HG03558 (cell line): Measurements from ENCODE around the gene INKA2.
A peak's percentile ranks its signal among the peaks of the same experiment; 100 is the strongest.
"Not testable (repeated sequence)": the region's sequence is repeated elsewhere in the genome, so short reads cannot be mapped to it uniquely, and the experiment has no call there.

Experiments used
- ATAC-seq: cut with Tn5 transposase; IDR thresholded peaks from one replicate; pipeline ENCODE4 v1.9.1; 2021; ENCODE audit warnings: moderate number of reproducible peaks; ENCODE audit not compliant: unreplicated experiment; ENCODE audit errors: extremely low read depth

Gene INKA2

GRCh38 chr1:111751906-111752575, 12.8 kb upstream of the INKA2 start:
- ATAC-seq, result no peak

- ATAC-seq, result no peak
These were observed 11.7 kb upstream of the INKA2 start for GRCh38 chr1:111750856-111751255.

GRCh38 chr1:111749628-111750027, 10.4 kb upstream of the INKA2 start:
- no peak for ATAC-seq

- no peak for ATAC-seq
These were observed 8.8 kb upstream of the INKA2 start for GRCh38 chr1:111747947-111748346.

GRCh38 chr1:111747282-111747734, 8.1 kb upstream of the INKA2 start:
- no peak for ATAC-seq

GRCh38 chr1:111746614-111746999, 7.4 kb upstream of the INKA2 start:
- ATAC-seq, result no peak

- ATAC-seq, result no peak
These were observed 6.7 kb upstream of the INKA2 start for GRCh38 chr1:111745675-111746613.

GRCh38 chr1:111743679-111744101, 4.5 kb upstream of the INKA2 start:
- no peak for ATAC-seq

- no peak for ATAC-seq
These were observed 3.8 kb upstream of the INKA2 start for GRCh38 chr1:111742938-111743549.

- ATAC-seq, result not testable (repeated sequence)
These were observed 3.1 kb upstream of the INKA2 start for GRCh38 chr1:111742292-111742691.

- ATAC-seq, result no peak
These were observed 950 bp upstream of the INKA2 start for GRCh38 chr1:111739925-111740765.

GRCh38 chr1:111738436-111739193, 580 bp downstream of the INKA2 start:
- ATAC-seq, result peak; percentile 18

- ATAC-seq, result no peak
These were observed 1.1 kb downstream of the INKA2 start for GRCh38 chr1:111738133-111738435.

GRCh38 chr1:111737216-111738132, 1.7 kb downstream of the INKA2 start:
- ATAC-seq, result no peak

- no peak for ATAC-seq
These were observed 2.5 kb downstream of the INKA2 start for GRCh38 chr1:111736548-111737215.

- ATAC-seq, result no peak
These were observed 3.2 kb downstream of the INKA2 start for GRCh38 chr1:111735858-111736544.

GRCh38 chr1:111735321-111735720, 3.9 kb downstream of the INKA2 start:
- no peak for ATAC-seq
